GM12801 (cell line): ENCODE data around the gene HNRNPC.

Source experiments
- CTCF ChIP-seq: IDR thresholded peaks from one replicate; pipeline ENCODE4 v1.5.1; 2011; ENCODE audit warnings: control low read depth; ENCODE audit not compliant: insufficient read length; ENCODE audit errors: extremely low read depth

Gene HNRNPC

GRCh38 chr14:21263284-21264024 is 5.8 kb downstream of the HNRNPC start:
- no peak for TF ChIP-seq CTCF

- TF ChIP-seq CTCF = no peak
Measured at GRCh38 chr14:21262410-21262809, 6.8 kb downstream of the HNRNPC start.

GRCh38 chr14:21261824-21262223 is 7.4 kb downstream of the HNRNPC start:
- TF ChIP-seq CTCF = no peak

- TF ChIP-seq CTCF = no peak
Measured at GRCh38 chr14:21258889-21259787, 10.1 kb downstream of the HNRNPC start.

- TF ChIP-seq CTCF = no peak
Measured at GRCh38 chr14:21258005-21258888, 11.0 kb downstream of the HNRNPC start.

GRCh38 chr14:21257394-21257909 is 11.8 kb downstream of the HNRNPC start:
- no peak for TF ChIP-seq CTCF
